ENCODE measurements around the gene FBN1. TPM values are rescaled to one million over a fixed set of nuclear protein-coding genes. Genes with fewer than 3 reads are reported as not detected.

The FBN1 gene
- total RNA-seq, 6 donors from 2014 or later: 20.3 to 159 (median 44.3) TPM

DNA sequence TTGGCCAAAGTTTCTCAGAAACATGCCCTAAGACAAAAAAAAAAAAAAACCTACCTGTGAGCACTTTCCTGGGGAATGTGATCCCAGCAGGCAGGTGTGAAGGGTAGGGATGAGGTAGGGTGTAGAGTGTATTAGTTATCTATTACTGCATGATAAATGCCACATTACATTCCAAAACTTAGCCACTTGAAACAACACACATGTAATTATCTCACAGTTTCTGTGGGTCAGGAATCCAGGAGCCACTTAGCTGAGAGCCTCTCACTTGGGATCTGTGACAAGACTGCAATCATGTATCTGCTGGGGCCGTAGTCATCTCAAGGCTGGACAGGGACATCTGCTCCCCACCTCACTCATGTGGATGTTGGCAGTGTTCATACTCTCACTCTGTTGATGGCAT lies 18.9 kb upstream of the FBN1 start:
- no peaks in the 10 kb centered on the region for H3K36me3 ChIP-seq
- no peaks in the 10 kb centered on the region for H3K9me3 ChIP-seq
- H3K27ac ChIP-seq: no peak overlapping the region
- TF ChIP-seq, protein P1, sequence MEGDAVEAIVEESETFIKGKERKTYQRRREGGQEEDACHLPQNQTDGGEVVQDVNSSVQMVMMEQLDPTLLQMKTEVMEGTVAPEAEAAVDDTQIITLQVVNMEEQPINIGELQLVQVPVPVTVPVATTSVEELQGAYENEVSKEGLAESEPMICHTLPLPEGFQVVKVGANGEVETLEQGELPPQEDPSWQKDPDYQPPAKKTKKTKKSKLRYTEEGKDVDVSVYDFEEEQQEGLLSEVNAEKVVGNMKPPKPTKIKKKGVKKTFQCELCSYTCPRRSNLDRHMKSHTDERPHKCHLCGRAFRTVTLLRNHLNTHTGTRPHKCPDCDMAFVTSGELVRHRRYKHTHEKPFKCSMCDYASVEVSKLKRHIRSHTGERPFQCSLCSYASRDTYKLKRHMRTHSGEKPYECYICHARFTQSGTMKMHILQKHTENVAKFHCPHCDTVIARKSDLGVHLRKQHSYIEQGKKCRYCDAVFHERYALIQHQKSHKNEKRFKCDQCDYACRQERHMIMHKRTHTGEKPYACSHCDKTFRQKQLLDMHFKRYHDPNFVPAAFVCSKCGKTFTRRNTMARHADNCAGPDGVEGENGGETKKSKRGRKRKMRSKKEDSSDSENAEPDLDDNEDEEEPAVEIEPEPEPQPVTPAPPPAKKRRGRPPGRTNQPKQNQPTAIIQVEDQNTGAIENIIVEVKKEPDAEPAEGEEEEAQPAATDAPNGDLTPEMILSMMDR (IDR thresholded peaks at IDR 0.05): no peak
- TF ChIP-seq POLR2AphosphoS5 (IDR thresholded peaks at IDR 0.05) (no peak), EP300 (IDR thresholded peaks at IDR 0.05) (no peak), POLR2A (IDR thresholded peaks at IDR 0.05) (no peak)
- H3K4me1 ChIP-seq: no peaks in the 10 kb centered on the region
- no peaks in the 10 kb centered on the region for H3K27me3 ChIP-seq
- WGBS, 2 donors: 87 to 100% methylated on average over 1 of the region's 1 CpG
- no peak for DNase-seq
- H3K4me3 ChIP-seq: no peak overlapping the region
- ATAC-seq (ENCODE audit: low FRiP score in 2 of 2): no peak

DNA sequence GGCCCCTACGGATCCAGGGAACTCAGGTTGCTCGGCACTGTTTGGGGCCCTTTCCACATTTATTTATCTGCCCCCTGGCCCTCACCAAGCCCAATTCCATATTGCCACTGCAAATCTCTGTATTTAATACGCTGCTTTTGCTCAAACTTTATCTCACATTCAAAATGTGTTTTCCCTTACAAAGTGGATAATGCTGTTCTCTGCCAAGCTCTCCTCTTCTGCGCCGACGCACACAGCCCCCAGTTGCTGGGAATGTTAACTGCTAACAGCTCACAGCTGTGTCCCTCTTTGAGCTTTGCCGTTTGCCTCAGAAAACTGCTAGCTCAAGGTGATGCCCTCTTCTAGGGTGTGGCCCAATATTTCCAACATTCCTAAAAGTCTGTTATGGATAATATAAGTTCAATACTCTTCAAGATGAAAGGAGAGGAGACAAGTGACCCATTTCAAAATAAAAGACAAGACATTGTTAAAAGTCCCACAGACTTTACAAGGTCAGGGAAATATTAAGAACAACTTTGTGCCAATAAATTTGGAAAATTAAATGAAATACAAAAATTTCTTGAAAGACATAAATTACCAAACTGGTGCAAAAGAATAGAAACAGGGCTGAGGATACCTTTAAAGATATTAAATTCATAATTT lies 12.6 kb upstream of the FBN1 start:
- H3K4me3 ChIP-seq: no peak overlapping the region
- ATAC-seq (ENCODE audit: low FRiP score in 2 of 2): no peak
- no peaks in the 10 kb centered on the region for H3K4me1 ChIP-seq
- no peak for DNase-seq
- WGBS, 2 donors: 68 to 72% methylated on average over 6 of the region's 7 CpGs
- no peaks in the 10 kb centered on the region for H3K36me3 ChIP-seq
- H3K27ac ChIP-seq: no peak overlapping the region
- TF ChIP-seq, protein P1 (IDR thresholded peaks at IDR 0.05): no peak
- TF ChIP-seq POLR2AphosphoS5 (IDR thresholded peaks at IDR 0.05) (no peak), POLR2A (IDR thresholded peaks at IDR 0.05) (no peak), EP300 (IDR thresholded peaks at IDR 0.05) (no peak)
- no peaks in the 10 kb centered on the region for H3K9me3 ChIP-seq
- no peaks in the 10 kb centered on the region for H3K27me3 ChIP-seq

DNA sequence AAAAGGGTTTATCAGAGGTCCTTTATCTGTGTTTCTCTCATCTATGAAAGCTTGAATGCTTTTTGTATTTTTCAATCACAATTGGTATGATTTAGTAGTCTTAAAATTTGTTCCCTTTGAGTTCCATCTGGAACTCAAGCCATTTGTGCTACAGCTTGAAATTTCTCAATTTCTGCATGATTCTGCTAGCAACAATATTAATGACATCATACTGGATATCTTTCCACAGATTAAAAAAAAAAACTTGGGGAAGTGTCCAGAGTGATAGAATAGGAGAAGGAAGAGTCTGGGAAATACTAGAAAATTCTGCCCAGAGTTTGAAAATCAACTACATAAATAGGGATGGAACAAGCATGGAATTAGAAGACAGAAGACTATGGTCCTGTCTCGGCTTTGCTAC lies 9.3 kb upstream of the FBN1 start:
- ATAC-seq (ENCODE audit: low FRiP score in 2 of 2): peak in 1 of 2 donors; percentile 67
- 89 to 90% methylated on average over 1 of the region's 1 CpG for WGBS, 2 donors

DNA sequence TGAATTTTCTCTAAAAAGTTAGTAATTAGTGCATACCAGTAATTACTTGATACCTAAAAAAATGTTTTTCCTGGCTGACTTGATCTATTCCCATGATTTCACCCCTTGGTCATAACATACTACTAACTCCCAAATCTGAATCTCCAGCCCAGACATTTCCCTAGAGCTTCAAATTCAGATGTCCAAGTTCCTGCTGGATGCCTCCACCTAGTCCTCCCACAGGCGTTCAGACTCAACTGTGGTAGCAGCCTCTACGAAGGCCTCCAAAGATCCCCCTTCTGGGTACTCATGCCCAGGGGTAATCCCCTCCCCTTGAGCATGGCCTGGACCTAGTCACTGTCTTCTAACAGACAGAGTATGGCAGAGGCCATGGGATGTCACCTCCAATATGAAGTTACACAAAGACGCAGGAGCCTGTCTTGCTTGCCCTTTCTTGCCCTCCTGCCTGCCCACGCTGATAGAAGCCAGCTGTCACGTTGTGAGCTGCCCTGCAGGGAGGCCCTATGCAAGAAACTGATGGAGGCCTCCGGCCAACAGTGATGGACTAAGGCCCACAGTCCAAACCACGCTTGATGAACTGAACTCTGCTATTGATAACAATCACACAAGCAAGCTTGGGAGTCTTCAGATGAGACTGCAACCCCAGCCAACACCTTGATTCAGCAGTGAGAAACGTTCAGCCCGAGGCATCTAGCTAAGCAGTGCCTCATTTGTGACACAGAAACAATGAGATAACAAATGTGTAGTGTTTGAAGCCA lies 8.6 kb upstream of the FBN1 start:
- H3K4me3 ChIP-seq: no peak overlapping the region
- DNase-seq (no peak), ATAC-seq (ENCODE audit: low FRiP score in 2 of 2) (peak in 1 of 2 donors; percentile 61)
- H3K27ac ChIP-seq: no peak overlapping the region
- no peaks in the 10 kb centered on the region for H3K36me3 ChIP-seq
- 63 to 75% methylated on average over 9 of the region's 9 CpGs for WGBS, 2 donors
- H3K27me3 ChIP-seq: no peaks in the 10 kb centered on the region
- TF ChIP-seq, protein P1 (IDR thresholded peaks at IDR 0.05): no peak
- TF ChIP-seq EP300 (IDR thresholded peaks at IDR 0.05) (no peak), POLR2A (IDR thresholded peaks at IDR 0.05) (no peak), POLR2AphosphoS5 (IDR thresholded peaks at IDR 0.05) (no peak)
- no peaks in the 10 kb centered on the region for H3K9me3 ChIP-seq
- H3K4me1 ChIP-seq: no peaks in the 10 kb centered on the region

More for the DNA sequence above, 9.3 kb upstream of the FBN1 start:
- H3K4me1 ChIP-seq: no peaks in the 10 kb centered on the region
- DNase-seq: no peak
- no peaks in the 10 kb centered on the region for H3K9me3 ChIP-seq
- H3K27ac ChIP-seq: no peak overlapping the region
- H3K36me3 ChIP-seq: no peaks in the 10 kb centered on the region
- no peaks in the 10 kb centered on the region for H3K27me3 ChIP-seq
- no peak overlapping the region for H3K4me3 ChIP-seq
- TF ChIP-seq POLR2AphosphoS5 (IDR thresholded peaks at IDR 0.05) (no peak), POLR2A (IDR thresholded peaks at IDR 0.05) (no peak), EP300 (IDR thresholded peaks at IDR 0.05) (no peak)
- TF ChIP-seq, protein P1 (IDR thresholded peaks at IDR 0.05): no peak

Measured in upper lobe of left lung (tissue), 6 donors.